Astrocyte (in vitro differentiated cells and primary cell): ENCODE data around the gene ERN1. TPM values are rescaled to one million over a fixed set of nuclear protein-coding genes. Genes with fewer than 3 reads are reported as not detected.

Experiments used
- DNase-seq: peaks from one replicate; pipeline ENCODE4 v3.0.0-alpha.2; 2010; ENCODE audit warnings: low read depth
- FAIRE-seq: peaks from 2 replicates; lab custom pipeline; 2011; peaks lifted over from hg19 to GRCh38; lab: Jason Lieb, UNC
- H2AFZ ChIP-seq: 2 replicates; pipeline ENCODE4 v1.6.0; 2012; ENCODE audit warnings: low read depth, low read length, inconsistent platforms
- H3K27ac ChIP-seq: 2 replicates; pipeline ENCODE4 v1.5.1; 2011; ENCODE audit warnings: low read depth, low read length, inconsistent platforms
- H3K27me3 ChIP-seq: 2 replicates; pipeline ENCODE4 v1.6.0; 2011; ENCODE audit warnings: low read length, inconsistent platforms; ENCODE audit not compliant: insufficient read depth
- H3K36me3 ChIP-seq: 2 replicates; pipeline ENCODE4 v1.5.1; 2011; ENCODE audit warnings: low read length, inconsistent platforms; ENCODE audit not compliant: insufficient read depth
- H3K4me1 ChIP-seq: 2 replicates; pipeline ENCODE4 v1.5.1; 2011; ENCODE audit warnings: low read length, inconsistent platforms; ENCODE audit not compliant: insufficient read depth
- H3K4me2 ChIP-seq: 2 replicates; pipeline ENCODE4 v1.6.0; 2012; ENCODE audit warnings: low read length, inconsistent platforms
- H3K4me3 ChIP-seq: 2 replicates; pipeline ENCODE4 v1.5.1; 2011; ENCODE audit warnings: low read depth, mild to moderate bottlenecking, low read length, inconsistent platforms; ENCODE audit not compliant: insufficient read depth
- H3K79me2 ChIP-seq: 2 replicates; pipeline ENCODE4 v1.6.0; 2012; ENCODE audit warnings: mild to moderate bottlenecking, low read length, inconsistent platforms; ENCODE audit not compliant: insufficient read depth
- H3K9ac ChIP-seq: 2 replicates; pipeline ENCODE4 v1.6.0; 2012; ENCODE audit warnings: mild to moderate bottlenecking, low read length, inconsistent platforms
- H3K9me3 ChIP-seq: 2 replicates; pipeline ENCODE4 v1.5.1; 2012; ENCODE audit warnings: low read depth, mild to moderate bottlenecking, low read length, inconsistent platforms; ENCODE audit not compliant: insufficient read depth
- H4K20me1 ChIP-seq: 2 replicates; pipeline ENCODE4 v1.6.0; 2012; ENCODE audit warnings: low read length, inconsistent platforms; ENCODE audit not compliant: insufficient read depth
- H3K27ac Mint-ChIP-seq: one replicate; pipeline ENCODE4 v1.8.0; 2021; ENCODE audit warnings: mild to moderate bottlenecking, mixed read lengths; ENCODE audit not compliant: unreplicated experiment
- H3K27me3 Mint-ChIP-seq: one replicate; pipeline ENCODE4 v1.8.0; 2021; ENCODE audit warnings: low read depth, mixed read lengths; ENCODE audit not compliant: unreplicated experiment
- H3K36me3 Mint-ChIP-seq: one replicate; pipeline ENCODE4 v1.8.0; 2021; ENCODE audit warnings: low read depth, mixed read lengths; ENCODE audit not compliant: unreplicated experiment
- H3K4me1 Mint-ChIP-seq: one replicate; pipeline ENCODE4 v1.8.0; 2021; ENCODE audit warnings: low read depth, mixed read lengths; ENCODE audit not compliant: unreplicated experiment
- H3K4me3 Mint-ChIP-seq: one replicate; pipeline ENCODE4 v1.8.0; 2021; ENCODE audit warnings: mild to moderate bottlenecking, moderate library complexity, mixed read lengths; ENCODE audit not compliant: unreplicated experiment
- H3K9me3 Mint-ChIP-seq: one replicate; pipeline ENCODE4 v1.8.0; 2021; ENCODE audit warnings: mild to moderate bottlenecking, mixed read lengths; ENCODE audit not compliant: unreplicated experiment
- EZH2 ChIP-seq: IDR thresholded peaks from 2 replicates; pipeline ENCODE4 v1.6.1; 2012; ENCODE audit warnings: mild to moderate bottlenecking, low read length, inconsistent platforms; ENCODE audit not compliant: insufficient read depth
- total RNA-seq: library from RNA; stranded (reverse); gene quantifications from 2 replicates; pipeline ENCODE4 v1.2.1, GENCODE V29; 2021
- TF ChIP-seq, protein P1 (sequence below): IDR thresholded peaks from 2 replicates; pipeline ENCODE4 v1.5.1; 2011; ENCODE audit warnings: low read depth, mild to moderate bottlenecking, inconsistent platforms, low read length, moderate library complexity; ENCODE audit not compliant: insufficient read depth

The ERN1 gene
- total RNA-seq, 1 donor from 2014 or later, result 11.7 TPM

DNA sequence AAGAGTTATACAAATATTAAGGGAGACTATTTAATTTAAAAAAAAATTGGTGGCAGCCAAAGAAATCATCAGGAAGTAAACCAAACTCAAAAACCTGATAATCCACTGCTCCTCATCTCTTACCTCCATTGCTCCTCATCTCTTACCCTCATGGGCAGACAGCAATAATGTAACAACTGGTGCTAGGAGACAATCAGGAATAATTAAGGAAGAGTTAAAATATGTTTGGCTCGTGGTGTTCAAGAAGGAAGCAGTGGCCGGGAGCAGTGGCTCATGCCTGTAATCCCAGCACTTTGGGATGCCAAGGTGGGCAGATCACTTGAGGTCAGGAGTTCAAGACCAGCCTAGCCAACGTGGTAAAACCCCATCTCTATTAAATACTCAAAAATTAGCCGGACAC lies 18.1 kb downstream of the ERN1 start:
- TF ChIP-seq, protein P1, sequence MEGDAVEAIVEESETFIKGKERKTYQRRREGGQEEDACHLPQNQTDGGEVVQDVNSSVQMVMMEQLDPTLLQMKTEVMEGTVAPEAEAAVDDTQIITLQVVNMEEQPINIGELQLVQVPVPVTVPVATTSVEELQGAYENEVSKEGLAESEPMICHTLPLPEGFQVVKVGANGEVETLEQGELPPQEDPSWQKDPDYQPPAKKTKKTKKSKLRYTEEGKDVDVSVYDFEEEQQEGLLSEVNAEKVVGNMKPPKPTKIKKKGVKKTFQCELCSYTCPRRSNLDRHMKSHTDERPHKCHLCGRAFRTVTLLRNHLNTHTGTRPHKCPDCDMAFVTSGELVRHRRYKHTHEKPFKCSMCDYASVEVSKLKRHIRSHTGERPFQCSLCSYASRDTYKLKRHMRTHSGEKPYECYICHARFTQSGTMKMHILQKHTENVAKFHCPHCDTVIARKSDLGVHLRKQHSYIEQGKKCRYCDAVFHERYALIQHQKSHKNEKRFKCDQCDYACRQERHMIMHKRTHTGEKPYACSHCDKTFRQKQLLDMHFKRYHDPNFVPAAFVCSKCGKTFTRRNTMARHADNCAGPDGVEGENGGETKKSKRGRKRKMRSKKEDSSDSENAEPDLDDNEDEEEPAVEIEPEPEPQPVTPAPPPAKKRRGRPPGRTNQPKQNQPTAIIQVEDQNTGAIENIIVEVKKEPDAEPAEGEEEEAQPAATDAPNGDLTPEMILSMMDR, result no peak
- no peak for TF ChIP-seq EZH2
- FAIRE-seq, result no peak
- H3K9ac ChIP-seq, result no peak overlapping the region
- no peaks in the 10 kb centered on the region for H3K27me3 ChIP-seq
- DNase-seq, result no peak
- no peaks in the 10 kb centered on the region for H3K36me3 ChIP-seq
- no peaks in the 10 kb centered on the region for H3K27me3 Mint-ChIP-seq
- no peak overlapping the region for H3K4me3 Mint-ChIP-seq
- no peak overlapping the region for H3K27ac ChIP-seq
- H3K4me1 ChIP-seq, result no peaks in the 10 kb centered on the region
- peaks cover 4% of the 10 kb centered on the region for H3K9me3 Mint-ChIP-seq
- H3K36me3 Mint-ChIP-seq, result peaks cover 6% of the 10 kb centered on the region
- H3K4me1 Mint-ChIP-seq, result peaks cover 13% of the 10 kb centered on the region
- H3K27ac Mint-ChIP-seq, result no peak overlapping the region
- H3K79me2 ChIP-seq, result no peaks in the 10 kb centered on the region
- no peak overlapping the region for H3K4me3 ChIP-seq
- H3K9me3 ChIP-seq, result no peaks in the 10 kb centered on the region
- H2AFZ ChIP-seq, result no peak overlapping the region
- no peak overlapping the region for H3K4me2 ChIP-seq
- peaks cover 18% of the 10 kb centered on the region for H4K20me1 ChIP-seq

DNA sequence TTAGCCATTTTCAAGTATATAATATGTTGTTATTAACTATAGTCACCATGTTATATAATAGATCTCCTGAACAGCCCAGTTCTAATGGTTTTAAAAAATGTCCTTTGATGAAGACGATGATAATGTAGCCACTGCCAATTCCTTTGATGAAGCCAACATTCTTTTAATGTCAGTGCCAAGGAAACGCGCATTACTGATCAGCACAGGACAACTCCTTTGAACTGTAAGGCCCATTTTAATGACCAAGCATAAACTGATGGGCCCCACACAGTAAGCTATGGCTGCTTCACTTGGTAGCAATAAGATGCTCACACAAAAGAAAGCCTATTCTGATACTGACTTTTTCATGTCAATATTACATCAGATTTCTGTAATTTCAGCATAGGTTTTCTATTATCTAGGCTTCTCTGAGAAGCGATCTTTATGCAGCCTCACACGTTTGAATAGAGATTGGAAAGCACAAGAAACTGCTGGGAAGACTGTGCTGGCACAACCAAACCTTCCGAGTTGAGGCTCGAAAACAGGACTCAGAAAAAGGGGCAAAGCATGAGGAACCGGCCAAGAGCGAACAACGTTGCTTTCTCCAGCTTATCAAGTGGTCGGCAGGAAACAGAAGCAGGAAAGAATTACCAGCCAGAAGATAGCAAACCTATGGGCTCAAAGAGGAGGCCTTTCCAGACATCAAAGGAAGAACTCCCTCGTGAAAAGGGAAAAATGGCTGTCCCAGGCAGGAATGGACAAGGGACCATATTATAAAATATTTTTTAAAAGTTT lies 19.4 kb downstream of the ERN1 start:
- Histone ChIP-seq H2AFZ (no peak overlapping the region), H3K36me3 (no peaks in the 10 kb centered on the region), H3K4me3 (no peak overlapping the region), H3K4me1 (no peaks in the 10 kb centered on the region), H3K27me3 (no peaks in the 10 kb centered on the region), H3K4me2 (no peak overlapping the region), H4K20me1 (peaks cover 12% of the 10 kb centered on the region), H3K79me2 (no peaks in the 10 kb centered on the region), H3K9me3 (no peaks in the 10 kb centered on the region), H3K9ac (no peak overlapping the region), H3K27ac (no peak overlapping the region)
- Mint-ChIP-seq H3K36me3 (peaks cover 6% of the 10 kb centered on the region), H3K4me1 (peaks cover 16% of the 10 kb centered on the region), H3K27ac (no peak overlapping the region), H3K27me3 (no peaks in the 10 kb centered on the region), H3K9me3 (peaks cover 2% of the 10 kb centered on the region), H3K4me3 (no peak overlapping the region)
- no peak for DNase-seq
- TF ChIP-seq, protein P1, result no peak
- TF ChIP-seq EZH2, result no peak
- FAIRE-seq, result no peak

DNA sequence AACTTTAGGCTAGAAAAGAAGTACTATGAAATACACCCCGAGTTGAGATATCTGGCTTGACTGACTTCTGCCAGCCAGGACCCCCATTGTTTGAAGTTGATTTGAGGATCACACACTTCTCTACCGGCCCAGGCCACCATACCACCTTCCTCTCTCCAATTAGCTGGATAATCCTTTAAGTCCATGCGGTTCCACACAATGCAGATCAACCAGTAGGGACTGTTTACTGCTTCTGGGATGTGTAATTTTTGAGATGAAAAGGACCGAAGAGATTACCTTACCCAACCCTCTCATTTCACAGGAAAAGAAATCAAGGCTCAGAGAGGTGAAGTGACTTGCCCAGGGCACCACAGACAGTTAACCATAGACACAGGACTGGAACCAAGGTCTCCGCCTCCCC lies 20.5 kb downstream of the ERN1 start:
- no peak overlapping the region for H2AFZ ChIP-seq
- H4K20me1 ChIP-seq, result peaks cover 8% of the 10 kb centered on the region
- H3K4me1 ChIP-seq, result no peaks in the 10 kb centered on the region
- no peaks in the 10 kb centered on the region for H3K27me3 Mint-ChIP-seq
- FAIRE-seq, result no peak
- no peak overlapping the region for H3K4me3 Mint-ChIP-seq
- no peak for DNase-seq
- no peak overlapping the region for H3K4me2 ChIP-seq
- no peak overlapping the region for H3K27ac ChIP-seq
- H3K9me3 ChIP-seq, result no peaks in the 10 kb centered on the region
- no peak overlapping the region for H3K9ac ChIP-seq
- H3K36me3 ChIP-seq, result no peaks in the 10 kb centered on the region
- H3K27ac Mint-ChIP-seq, result no peak overlapping the region
- H3K27me3 ChIP-seq, result no peaks in the 10 kb centered on the region
- H3K4me3 ChIP-seq, result no peak overlapping the region
- H3K9me3 Mint-ChIP-seq, result peaks cover 4% of the 10 kb centered on the region
- no peaks in the 10 kb centered on the region for H3K79me2 ChIP-seq
- TF ChIP-seq, protein P1, result no peak
- no peak for TF ChIP-seq EZH2
- peaks cover 16% of the 10 kb centered on the region for H3K4me1 Mint-ChIP-seq
- no peaks in the 10 kb centered on the region for H3K36me3 Mint-ChIP-seq
